HepG2 (cell line): ENCODE data around the gene LRRC45. TPM values are rescaled to one million over a fixed set of nuclear protein-coding genes. Genes with fewer than 3 reads are reported as not detected.

Source experiments
- ATAD3A ChIP-seq: sonication (generic); formaldehyde crosslinking; IDR thresholded peaks from 2 replicates; pipeline ENCODE4 v1.4.0; 2020; ENCODE audit warnings: missing genetic modification reagents
- CENPT ChIP-seq: sonication (generic); formaldehyde crosslinking; IDR thresholded peaks from 2 replicates; pipeline ENCODE4 v1.8.0; 2022; ENCODE audit warnings: low read depth, mild to moderate bottlenecking, moderate library complexity, missing genetic modification reagents
- DNMT1 ChIP-seq: sonication (generic); formaldehyde crosslinking; IDR thresholded peaks from 2 replicates; pipeline ENCODE4 v1.5.1; 2020; ENCODE audit warnings: mild to moderate bottlenecking, missing genetic modification reagents
- GABPA ChIP-seq, 2 experiments: IDR thresholded peaks; 2 replicates each; pipeline ENCODE4 v1.6.1; 2011 to 2016; ENCODE audit warnings: low read depth in 2 of 2, low read length in 1 of 2, missing biosample characterization in 1 of 2, missing genetic modification characterization in 1 of 2
- GTF3A ChIP-seq: sonication (generic); formaldehyde crosslinking; conservative IDR thresholded peaks from 2 replicates; pipeline ENCODE4 v1.4.0; 2020; ENCODE audit warnings: mild to moderate bottlenecking, missing genetic modification reagents
- HDAC6 ChIP-seq: fragments of 200-600 bp; sonication (generic); IDR thresholded peaks from 2 replicates; pipeline ENCODE4 v1.7.0; 2017; ENCODE audit warnings: mild to moderate bottlenecking, antibody characterized with exemption, low read length, low read depth
- HNRNPUL1 ChIP-seq: fragments of 200-400 bp; formaldehyde crosslinking; IDR thresholded peaks from 2 replicates; pipeline ENCODE4 v1.6.1; 2017; ENCODE audit warnings: low read depth, mild to moderate bottlenecking, low read length, moderate library complexity
- IKZF4 ChIP-seq: sonication (generic); formaldehyde crosslinking; IDR thresholded peaks from 2 replicates; pipeline ENCODE4 v1.5.1; 2020; ENCODE audit warnings: borderline replicate concordance, mild to moderate bottlenecking, low read depth, missing genetic modification reagents; ENCODE audit errors: not compliant biosample characterization
- KLF13 ChIP-seq: sonication (generic); formaldehyde crosslinking; IDR thresholded peaks from 2 replicates; pipeline ENCODE4 v1.4.0; 2020; ENCODE audit warnings: mild to moderate bottlenecking, missing genetic modification reagents
- MTA1 ChIP-seq: sonication (generic); formaldehyde crosslinking; IDR thresholded peaks from 2 replicates; pipeline ENCODE4 v1.4.0; 2020; ENCODE audit warnings: missing genetic modification reagents, mild to moderate bottlenecking, borderline replicate concordance
- SP5 ChIP-seq: IDR thresholded peaks from 2 replicates; pipeline ENCODE4 v1.6.1; 2016; ENCODE audit warnings: low read depth, borderline replicate concordance
- ZHX2 ChIP-seq, 2 experiments: sonication (generic) in 1 of 2; formaldehyde crosslinking in 1 of 2; IDR thresholded peaks; 2 replicates each; pipeline versions ENCODE4 v1.6.1 to v1.9.0; 2014 to 2022; ENCODE audit warnings: antibody characterized with exemption in 1 of 2, borderline replicate concordance in 1 of 2, inconsistent platforms in 1 of 2, low read depth in 1 of 2, missing genetic modification reagents in 1 of 2
- ZNF3 ChIP-seq: IDR thresholded peaks from 2 replicates; pipeline ENCODE4 v1.7.0; 2017; ENCODE audit warnings: inconsistent platforms
- ZNF614 ChIP-seq: IDR thresholded peaks from 2 replicates; pipeline ENCODE4 v1.6.1; 2018; ENCODE audit warnings: missing biosample characterization, missing genetic modification reagents, inconsistent platforms, borderline replicate concordance
- ZNF672 ChIP-seq: sonication (generic); formaldehyde crosslinking; IDR thresholded peaks from 2 replicates; pipeline ENCODE4 v1.8.1; 2022; ENCODE audit warnings: missing genetic modification reagents
- ZNF883 ChIP-seq: sonication (generic); formaldehyde crosslinking; IDR thresholded peaks from 2 replicates; pipeline ENCODE4 v1.5.1; 2020; ENCODE audit warnings: mild to moderate bottlenecking, missing genetic modification reagents; ENCODE audit errors: not compliant biosample characterization
- ZSCAN12 ChIP-seq: sonication (generic); formaldehyde crosslinking; IDR thresholded peaks from 2 replicates; pipeline ENCODE4 v1.9.0; 2021; ENCODE audit warnings: mild to moderate bottlenecking, missing genetic modification reagents
- polyA plus RNA-seq, 8 experiments: library from polyadenylated mRNA; depleted of rRNA in 3 of 8; stranded (reverse) in 7 of 8; unstranded in 1 of 8; fragments of >200 nt; fragmentation: Illumina TruSeq in 4 of 8; extraction: Trizol in 4 of 8; gene quantifications; 2 replicates each; pipeline versions ENCODE4 v1.2.1 to v1.2.3, GENCODE V29; 2011 to 2016; ENCODE audit warnings: low read depth in 4 of 8, missing spikeins in 1 of 8, mixed read lengths in 1 of 8; ENCODE audit not compliant: insufficient read depth in 1 of 8
- total RNA-seq, 5 experiments: library from RNA; depleted of rRNA; stranded (reverse); fragments of >200 nt; fragmentation: Illumina TruSeq; extraction: Trizol; gene quantifications; 2 replicates each; pipeline ENCODE4 v1.2.3, GENCODE V29; 2016; ENCODE audit warnings: low read depth in 1 of 5
- TF ChIP-seq, protein P1 (sequence below): sonication (generic); formaldehyde crosslinking; IDR thresholded peaks from 2 replicates; pipeline ENCODE4 v1.8.1; 2023; ENCODE audit warnings: missing genetic modification reagents, inconsistent platforms, borderline replicate concordance
- TF ChIP-seq, protein P2 (sequence below): IDR thresholded peaks from 2 replicates; pipeline ENCODE4 v1.6.1; 2016; ENCODE audit warnings: missing compliant biosample characterization, missing genetic modification reagents, borderline replicate concordance

LRRC45 gene
- total and polyA plus RNA-seq, 2 of the 13 experiments (the other 11 are each of a cell fraction or from before 2014, with no cell fraction given) = 11.6 to 48.1 TPM

DNA sequence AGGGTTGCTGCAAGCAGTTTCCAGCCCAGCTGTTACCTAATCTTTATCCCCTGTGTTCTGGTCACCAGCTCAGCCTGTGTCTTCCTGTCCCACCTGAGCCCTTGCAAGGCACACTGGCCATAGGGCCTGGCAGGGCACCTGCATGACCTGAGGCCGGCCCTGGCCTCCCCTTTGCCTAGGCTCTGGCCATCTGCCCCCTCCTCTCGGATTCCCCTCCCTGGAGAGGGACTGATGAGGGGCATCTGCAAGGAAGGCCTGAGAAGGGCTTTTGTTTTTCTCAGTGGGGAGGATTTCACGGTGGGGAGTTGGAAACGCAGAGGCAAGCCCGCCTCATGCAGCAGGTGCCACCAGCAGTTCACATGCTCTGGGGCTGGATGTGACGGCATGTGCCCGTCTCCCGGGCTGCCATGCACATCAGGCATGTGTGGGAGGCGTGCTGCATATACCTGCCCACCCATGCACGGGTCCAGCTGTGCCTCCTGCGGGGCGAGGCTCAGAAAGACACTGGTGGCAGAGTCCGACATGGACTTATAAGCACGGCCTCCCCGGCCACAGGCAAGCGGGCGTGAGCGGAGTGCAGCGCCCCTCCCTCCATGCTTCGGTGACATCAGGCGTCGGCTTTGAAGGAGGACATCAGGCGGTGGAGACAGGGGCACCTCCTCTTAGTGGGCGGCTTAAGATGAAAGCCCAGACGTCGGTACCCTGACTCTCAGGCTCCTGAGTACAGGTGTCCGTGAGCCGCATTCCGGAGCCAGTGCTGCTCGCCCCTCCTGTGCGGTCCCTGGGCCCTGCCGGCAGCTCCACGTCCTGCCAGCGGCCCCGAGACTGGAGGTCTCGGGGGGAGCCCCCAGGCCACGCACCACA lies 29.1 kb upstream of the LRRC45 start (continued):
- TF ChIP-seq ZHX2 (IDR thresholded peaks at IDR 0.05; ENCODE audit: low read depth) = no peak
- TF ChIP-seq ZHX2 (CRISPR knock-in tag; IDR thresholded peaks at IDR 0.05; ENCODE audit: borderline replicate concordance) = no peak
- TF ChIP-seq KLF13 = 0 out of 2 replicates have a peak, but pooled peaks have one; percentile 81
- TF ChIP-seq CENPT (CRISPR knock-in tag) = peak; percentile 16; the same call in 1 of the 2 replicates
- TF ChIP-seq ZNF3 = 0 out of 2 replicates have a peak, but pooled peaks have one; percentile 4
- TF ChIP-seq GTF3A = peak; percentile 89
- TF ChIP-seq GABPA (IDR thresholded peaks at IDR 0.05; ENCODE audit: low read depth, low read length) = no peak
- TF ChIP-seq GABPA (CRISPR knock-in tag; IDR thresholded peaks at IDR 0.05; ENCODE audit: low read depth) = no peak
- no peak for TF ChIP-seq ZNF883 (CRISPR knock-in tag)
- no peak for TF ChIP-seq MTA1
- peak; percentile 88 for TF ChIP-seq DNMT1
- peak; percentile 21; the same call in 1 of the 2 replicates for TF ChIP-seq ZNF614 (CRISPR knock-in tag)
- TF ChIP-seq HDAC6 = no peak
- TF ChIP-seq HNRNPUL1 = no peak
- TF ChIP-seq IKZF4 (CRISPR knock-in tag) = peak; percentile 88
- TF ChIP-seq, protein P1, sequence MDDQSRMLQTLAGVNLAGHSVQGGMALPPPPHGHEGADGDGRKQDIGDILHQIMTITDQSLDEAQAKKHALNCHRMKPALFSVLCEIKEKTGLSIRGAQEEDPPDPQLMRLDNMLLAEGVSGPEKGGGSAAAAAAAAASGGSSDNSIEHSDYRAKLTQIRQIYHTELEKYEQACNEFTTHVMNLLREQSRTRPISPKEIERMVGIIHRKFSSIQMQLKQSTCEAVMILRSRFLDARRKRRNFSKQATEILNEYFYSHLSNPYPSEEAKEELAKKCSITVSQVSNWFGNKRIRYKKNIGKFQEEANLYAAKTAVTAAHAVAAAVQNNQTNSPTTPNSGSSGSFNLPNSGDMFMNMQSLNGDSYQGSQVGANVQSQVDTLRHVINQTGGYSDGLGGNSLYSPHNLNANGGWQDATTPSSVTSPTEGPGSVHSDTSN (CRISPR knock-in tag) = no peak
- no peak for TF ChIP-seq ATAD3A
- peak; percentile 56; the same call in 1 of the 2 replicates for TF ChIP-seq SP5 (CRISPR knock-in tag)
- TF ChIP-seq ZNF672 (CRISPR knock-in tag) = no peak
- TF ChIP-seq, protein P2, sequence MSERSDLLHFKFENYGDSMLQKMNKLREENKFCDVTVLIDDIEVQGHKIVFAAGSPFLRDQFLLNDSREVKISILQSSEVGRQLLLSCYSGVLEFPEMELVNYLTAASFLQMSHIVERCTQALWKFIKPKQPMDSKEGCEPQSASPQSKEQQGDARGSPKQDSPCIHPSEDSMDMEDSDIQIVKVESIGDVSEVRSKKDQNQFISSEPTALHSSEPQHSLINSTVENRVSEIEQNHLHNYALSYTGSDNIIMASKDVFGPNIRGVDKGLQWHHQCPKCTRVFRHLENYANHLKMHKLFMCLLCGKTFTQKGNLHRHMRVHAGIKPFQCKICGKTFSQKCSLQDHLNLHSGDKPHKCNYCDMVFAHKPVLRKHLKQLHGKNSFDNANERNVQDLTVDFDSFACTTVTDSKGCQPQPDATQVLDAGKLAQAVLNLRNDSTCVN (CRISPR knock-in tag) = peak; percentile 41; the same call in 1 of the 2 replicates
- no peak for TF ChIP-seq ZSCAN12 (CRISPR knock-in tag)
